Type B pancreatic cell (in vitro differentiated cells): ENCODE data around the gene PLA2R1. TPM values are rescaled to one million over a fixed set of nuclear protein-coding genes. Genes with fewer than 3 reads are reported as not detected.

ENCODE experiments used
- DNase-seq: peaks from one replicate; pipeline ENCODE4 v3.0.0; 2021; ENCODE audit warnings: mixed read lengths; ENCODE audit not compliant: unreplicated experiment; ENCODE audit errors: extremely low spot score
- H3K27ac Mint-ChIP-seq: 2 replicates; pipeline ENCODE4 v1.8.0; 2021; ENCODE audit warnings: mild to moderate bottlenecking, mixed read lengths
- H3K27me3 Mint-ChIP-seq: 2 replicates; pipeline ENCODE4 v1.8.0; 2021; ENCODE audit warnings: mixed read lengths
- H3K36me3 Mint-ChIP-seq: 2 replicates; pipeline ENCODE4 v1.8.0; 2021; ENCODE audit warnings: mixed read lengths
- H3K4me1 Mint-ChIP-seq: one replicate; pipeline ENCODE4 v1.8.0; 2021; ENCODE audit warnings: mixed read lengths; ENCODE audit not compliant: unreplicated experiment
- H3K4me3 Mint-ChIP-seq: 2 replicates; pipeline ENCODE4 v1.8.0; 2021; ENCODE audit warnings: mild to moderate bottlenecking, mixed read lengths
- H3K9me3 Mint-ChIP-seq: 2 replicates; pipeline ENCODE4 v1.8.0; 2021; ENCODE audit warnings: mixed read lengths
- CTCF ChIP-seq: fragments of 200-600 bp; sonication (generic); conservative IDR thresholded peaks from 2 replicates; pipeline ENCODE4 v1.5.0; 2021; ENCODE audit warnings: antibody characterized with exemption, mild to moderate bottlenecking
- total RNA-seq: library from RNA; stranded (reverse); gene quantifications from 2 replicates; pipeline ENCODE4 v1.2.1, GENCODE V29; 2021; ENCODE audit warnings: low replicate concordance

PLA2R1 gene
- total RNA-seq, 1 donor from 2014 or later: 3.6 TPM

- no peak overlapping the region for H3K27ac Mint-ChIP-seq
- H3K9me3 Mint-ChIP-seq: peaks cover 5% of the 10 kb centered on the region
- no peak for TF ChIP-seq CTCF
- no peak for DNase-seq
- no peak overlapping the region for H3K4me3 Mint-ChIP-seq
- H3K27me3 Mint-ChIP-seq: no peaks in the 10 kb centered on the region
- H3K36me3 Mint-ChIP-seq: no peaks in the 10 kb centered on the region
- H3K4me1 Mint-ChIP-seq: no peaks in the 10 kb centered on the region
These were observed 43.0 kb upstream of the PLA2R1 start for GRCh38 chr2:160105366-160105765.

GRCh38 chr2:160104115-160104514 lies 41.7 kb upstream of the PLA2R1 start:
- DNase-seq: no peak
- TF ChIP-seq CTCF: no peak
- no peaks in the 10 kb centered on the region for H3K36me3 Mint-ChIP-seq

GRCh38 chr2:160097326-160097725 lies 34.9 kb upstream of the PLA2R1 start:
- no peak for TF ChIP-seq CTCF
- Mint-ChIP-seq H3K4me3 (no peak overlapping the region), H3K27me3 (no peaks in the 10 kb centered on the region), H3K36me3 (no peaks in the 10 kb centered on the region), H3K4me1 (no peaks in the 10 kb centered on the region), H3K9me3 (peaks cover 9% of the 10 kb centered on the region), H3K27ac (no peak overlapping the region)
- DNase-seq: no peak

More at GRCh38 chr2:160104115-160104514, 41.7 kb upstream of the PLA2R1 start:
- Mint-ChIP-seq H3K27ac (no peak overlapping the region), H3K4me3 (no peak overlapping the region), H3K27me3 (no peaks in the 10 kb centered on the region), H3K4me1 (no peaks in the 10 kb centered on the region), H3K9me3 (peaks cover 5% of the 10 kb centered on the region)

- no peaks in the 10 kb centered on the region for H3K27me3 Mint-ChIP-seq
- no peaks in the 10 kb centered on the region for H3K36me3 Mint-ChIP-seq
- no peaks in the 10 kb centered on the region for H3K4me1 Mint-ChIP-seq
- DNase-seq: no peak
- no peak overlapping the region for H3K4me3 Mint-ChIP-seq
- no peak overlapping the region for H3K27ac Mint-ChIP-seq
- H3K9me3 Mint-ChIP-seq: peaks cover 5% of the 10 kb centered on the region
- no peak for TF ChIP-seq CTCF
These were observed 34.0 kb upstream of the PLA2R1 start for GRCh38 chr2:160096409-160096808.

GRCh38 chr2:160092445-160092844 lies 30.0 kb upstream of the PLA2R1 start:
- DNase-seq: no peak
- H3K27me3 Mint-ChIP-seq: no peaks in the 10 kb centered on the region
- TF ChIP-seq CTCF: no peak
- H3K4me1 Mint-ChIP-seq: no peaks in the 10 kb centered on the region
- H3K9me3 Mint-ChIP-seq: peaks cover 9% of the 10 kb centered on the region
- no peaks in the 10 kb centered on the region for H3K36me3 Mint-ChIP-seq
- no peak overlapping the region for H3K27ac Mint-ChIP-seq
- no peak overlapping the region for H3K4me3 Mint-ChIP-seq

- no peak for TF ChIP-seq CTCF
- no peak overlapping the region for H3K27ac Mint-ChIP-seq
- DNase-seq: no peak
- H3K27me3 Mint-ChIP-seq: no peaks in the 10 kb centered on the region
- H3K4me3 Mint-ChIP-seq: no peak overlapping the region
- H3K4me1 Mint-ChIP-seq: no peaks in the 10 kb centered on the region
- H3K36me3 Mint-ChIP-seq: no peaks in the 10 kb centered on the region
- H3K9me3 Mint-ChIP-seq: peaks cover 13% of the 10 kb centered on the region
These were observed 29.0 kb upstream of the PLA2R1 start for GRCh38 chr2:160091381-160091780.
